ENCODE results near the gene CCNI2. TPM values are rescaled to one million over a fixed set of nuclear protein-coding genes. Genes with fewer than 3 reads are reported as not detected.
A peak's percentile ranks its signal among the peaks of the same experiment; 100 is the strongest.

CCNI2 gene
- total RNA-seq, 1 donor from 2014 or later: 0.30 TPM

DNA sequence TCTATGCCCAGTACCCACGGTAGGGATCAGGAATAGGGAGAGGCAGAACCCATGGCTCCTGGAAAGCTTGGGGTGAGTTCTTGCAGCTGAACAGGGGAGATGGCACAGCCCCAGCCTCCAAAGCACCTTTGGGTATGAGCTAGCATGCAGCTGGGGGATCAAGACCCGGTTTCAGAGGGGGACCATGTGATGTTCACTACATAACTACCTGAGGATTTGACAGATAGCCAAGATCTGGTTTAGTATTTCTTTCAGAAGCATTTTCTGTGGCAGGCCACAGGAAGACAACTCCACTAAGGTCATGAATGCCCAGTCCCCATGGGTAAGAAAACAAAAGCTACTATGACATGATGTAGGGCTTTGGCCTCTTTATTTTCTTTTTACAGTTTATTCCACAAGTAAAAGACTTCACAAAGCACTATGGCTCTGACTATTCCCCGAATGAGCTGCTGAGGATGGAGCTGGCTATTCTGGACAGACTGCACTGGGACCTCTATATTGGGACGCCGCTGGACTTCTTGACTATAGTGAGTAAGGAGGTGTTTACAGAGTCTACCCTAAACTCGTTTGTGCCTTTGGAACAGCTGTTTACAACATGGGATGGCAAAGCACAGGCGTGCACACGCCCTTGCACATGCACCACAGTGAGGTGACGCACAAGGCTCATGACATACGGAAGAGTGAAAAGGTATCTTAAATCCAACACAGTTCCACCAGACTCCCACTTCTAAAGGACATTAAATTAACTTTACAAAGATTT is 3.4 kb downstream of the CCNI2 start:
- no peak for DNase-seq

DNA sequence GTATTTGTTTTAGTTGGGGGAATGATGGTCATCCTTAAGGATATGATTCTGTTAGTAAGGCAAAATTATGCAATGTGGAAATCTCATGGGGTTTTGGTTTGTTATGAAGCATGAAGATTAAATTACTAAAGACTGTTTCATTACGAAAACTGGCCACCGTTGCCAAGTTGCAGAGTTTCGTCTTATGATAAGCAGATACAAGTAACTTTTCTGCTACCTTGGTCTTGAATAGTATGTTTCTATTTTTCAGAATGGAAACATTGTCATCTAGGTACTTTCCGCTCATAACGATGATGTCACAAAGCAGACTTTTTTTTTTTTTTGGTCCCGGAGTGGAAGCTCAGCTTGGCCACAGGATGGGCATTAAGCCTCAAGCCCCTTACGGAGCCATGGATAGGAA is 4.2 kb downstream of the CCNI2 start:
- peak; percentile 55 for DNase-seq

DNA sequence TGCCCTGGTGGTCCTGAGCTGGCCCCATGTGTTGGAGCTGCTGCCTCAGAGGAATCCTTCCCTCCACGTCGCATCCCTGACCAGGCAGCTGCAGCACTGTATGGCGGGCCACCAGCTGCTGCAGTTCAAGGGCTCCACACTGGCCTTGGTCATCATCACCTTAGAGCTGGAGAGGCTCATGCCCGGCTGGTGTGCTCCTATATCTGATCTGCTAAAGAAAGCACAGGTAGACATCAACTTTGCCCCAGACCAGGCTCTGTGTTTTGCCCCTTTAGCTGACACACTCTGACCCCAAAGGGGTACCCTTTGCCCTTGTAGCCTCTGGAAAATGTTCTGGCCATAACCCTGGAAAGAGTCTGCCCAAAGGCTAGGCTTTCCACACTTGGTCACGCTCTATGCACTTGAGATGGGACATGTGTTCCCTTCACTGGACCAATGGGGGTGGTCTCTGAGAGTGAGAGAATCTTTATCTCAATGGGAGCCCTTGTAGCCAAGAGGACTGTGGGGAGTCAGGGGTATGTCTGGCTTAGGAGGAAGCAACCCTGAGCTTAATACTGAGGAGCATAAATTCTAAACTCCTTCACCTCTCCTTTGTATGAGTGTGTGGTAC is 4.8 kb downstream of the CCNI2 start:
- no peak for DNase-seq

DNA sequence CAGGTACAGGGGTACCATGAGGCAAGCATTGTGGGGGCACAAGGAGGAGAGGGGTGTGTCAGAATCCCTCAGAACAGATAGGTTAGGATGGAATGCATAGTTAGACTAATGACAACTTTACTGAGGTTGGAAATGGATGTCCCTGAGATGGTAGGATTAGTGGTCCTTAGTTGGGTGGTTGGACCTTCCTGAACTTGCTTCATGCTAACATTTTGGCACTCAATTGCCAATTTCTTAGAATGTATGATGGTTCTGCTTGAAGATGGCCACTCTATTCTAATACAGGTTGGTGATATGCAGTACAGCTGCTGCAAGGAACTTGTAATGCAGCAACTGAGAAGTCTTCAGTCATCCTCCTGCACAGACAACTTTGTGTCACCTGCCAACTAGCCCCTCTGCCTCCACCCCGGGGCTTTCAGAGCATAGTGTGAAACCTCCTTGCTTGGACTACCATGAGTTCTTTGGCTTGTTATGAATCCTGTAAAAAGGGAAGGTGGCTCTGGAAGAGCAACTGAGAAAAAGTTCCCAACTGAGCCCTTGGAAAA is 5.4 kb downstream of the CCNI2 start:
- no peak for DNase-seq

DNA sequence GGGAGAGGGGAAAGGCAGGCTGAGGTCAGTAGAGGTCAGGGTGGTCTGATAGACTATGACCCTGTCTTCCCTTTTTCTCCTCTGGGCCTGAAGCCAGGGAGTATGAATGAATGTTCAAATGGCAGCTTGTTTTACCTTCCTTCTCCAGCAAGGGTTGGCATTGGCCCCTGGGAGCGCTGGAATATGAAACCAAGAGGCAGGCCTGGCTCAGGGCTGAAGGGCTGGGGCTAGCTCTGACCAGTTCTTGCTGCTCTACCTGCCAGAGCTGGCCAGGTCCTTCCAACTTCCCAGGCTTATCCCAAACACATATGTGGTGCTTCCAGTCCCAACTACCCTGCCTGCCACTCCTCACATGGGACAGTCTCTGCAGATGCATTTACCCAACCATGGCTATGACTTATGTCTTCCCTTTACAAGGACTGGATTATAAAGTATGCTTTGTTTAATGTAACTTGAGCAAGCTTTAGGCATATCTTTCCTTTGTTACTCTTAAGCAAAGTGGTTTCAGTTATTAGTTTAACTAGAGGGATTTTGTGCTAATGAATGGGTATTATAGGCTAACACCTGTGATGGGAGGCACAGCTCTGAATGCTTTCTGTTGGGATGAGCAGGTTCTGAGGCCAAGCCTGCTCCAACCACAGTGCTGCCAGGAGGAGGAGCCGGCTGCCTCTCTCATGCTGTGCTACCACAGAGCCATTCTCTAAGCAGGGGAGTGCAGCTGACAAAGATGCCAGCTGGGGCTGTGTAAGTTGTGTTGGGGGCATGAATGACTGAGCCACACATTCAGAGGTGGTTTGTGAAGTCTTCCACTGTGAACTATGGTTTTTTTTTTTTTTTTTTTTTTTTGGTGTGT is 6.1 kb downstream of the CCNI2 start:
- DNase-seq: no peak

DNA sequence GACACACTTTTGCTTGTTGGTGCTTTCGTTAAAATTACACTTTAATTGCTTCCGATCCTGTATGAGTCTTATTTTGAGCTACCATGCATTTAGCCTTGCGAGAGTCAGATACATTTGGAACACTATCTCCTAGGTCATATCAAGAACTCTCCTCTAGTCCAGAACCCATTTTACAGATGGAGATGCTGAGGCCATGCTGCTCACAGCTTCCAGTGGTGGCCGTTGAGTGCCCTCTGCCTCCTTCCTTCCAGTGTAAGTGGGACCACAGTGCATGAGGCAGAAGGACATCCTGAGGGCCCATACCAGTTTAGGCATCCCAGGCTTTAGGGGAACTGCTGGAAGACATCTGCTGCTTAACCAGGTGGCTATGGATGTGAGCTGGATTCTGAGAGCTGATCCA is 6.9 kb downstream of the CCNI2 start:
- DNase-seq: no peak

DNA sequence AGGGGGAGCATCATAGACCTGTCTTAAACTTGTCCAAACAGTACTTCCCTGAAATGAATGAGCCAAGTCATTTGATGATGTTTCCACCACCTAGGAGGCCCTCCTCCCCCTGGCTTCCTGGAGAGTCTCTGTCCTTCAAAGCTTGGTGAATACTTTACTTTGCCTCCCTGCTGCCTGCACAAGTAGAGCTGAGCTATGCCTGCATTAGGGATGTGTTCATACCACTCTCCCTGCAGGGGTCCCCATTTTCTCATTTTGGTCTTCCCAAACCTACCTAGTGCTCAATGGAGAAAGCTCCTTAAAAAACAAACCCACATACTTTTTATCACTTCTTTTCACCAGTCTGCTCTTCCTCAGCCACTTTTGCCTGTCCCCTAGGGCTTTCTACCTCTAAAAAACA is 7.7 kb downstream of the CCNI2 start:
- no peak for DNase-seq

DNA sequence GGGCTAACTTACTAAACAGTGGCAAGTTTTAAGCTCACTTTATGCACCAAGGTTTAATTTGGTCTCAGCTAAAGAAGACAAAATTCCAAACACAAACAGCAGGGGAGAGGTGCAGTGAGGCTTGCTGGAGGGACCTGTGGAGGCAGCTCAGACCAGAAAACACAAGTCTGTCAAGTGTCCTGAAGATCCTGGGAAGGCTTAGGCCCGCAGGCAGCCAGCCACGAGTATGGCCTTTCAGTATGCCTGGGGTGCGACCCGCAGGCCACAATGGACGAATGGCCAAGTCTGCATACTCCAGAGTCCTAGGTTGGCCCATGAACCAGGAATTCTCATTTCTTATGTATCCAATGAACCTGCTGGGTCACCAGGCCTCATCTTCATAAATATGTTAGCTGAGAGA is 9.3 kb downstream of the CCNI2 start:
- no peak for DNase-seq

DNA sequence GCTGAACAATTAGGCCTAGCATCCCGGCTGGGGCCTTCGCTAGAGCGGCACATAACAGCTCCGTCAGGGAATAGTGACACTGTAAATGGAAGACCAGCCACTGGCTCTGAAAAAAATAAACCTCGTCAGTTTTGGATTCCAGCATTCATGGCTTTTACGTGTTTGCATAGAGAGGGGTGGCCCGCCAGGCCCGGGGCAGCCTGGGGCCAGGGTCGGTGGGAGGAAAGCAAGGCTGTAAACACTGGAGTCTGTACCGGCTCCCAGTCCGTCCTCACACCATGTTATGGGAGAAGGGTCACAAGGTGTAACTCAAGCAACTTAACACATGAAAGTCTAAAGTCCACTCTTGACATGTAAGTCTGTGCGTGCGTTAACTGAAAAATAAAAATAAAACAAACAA is 11.2 kb downstream of the CCNI2 start:
- DNase-seq: no peak

DNA sequence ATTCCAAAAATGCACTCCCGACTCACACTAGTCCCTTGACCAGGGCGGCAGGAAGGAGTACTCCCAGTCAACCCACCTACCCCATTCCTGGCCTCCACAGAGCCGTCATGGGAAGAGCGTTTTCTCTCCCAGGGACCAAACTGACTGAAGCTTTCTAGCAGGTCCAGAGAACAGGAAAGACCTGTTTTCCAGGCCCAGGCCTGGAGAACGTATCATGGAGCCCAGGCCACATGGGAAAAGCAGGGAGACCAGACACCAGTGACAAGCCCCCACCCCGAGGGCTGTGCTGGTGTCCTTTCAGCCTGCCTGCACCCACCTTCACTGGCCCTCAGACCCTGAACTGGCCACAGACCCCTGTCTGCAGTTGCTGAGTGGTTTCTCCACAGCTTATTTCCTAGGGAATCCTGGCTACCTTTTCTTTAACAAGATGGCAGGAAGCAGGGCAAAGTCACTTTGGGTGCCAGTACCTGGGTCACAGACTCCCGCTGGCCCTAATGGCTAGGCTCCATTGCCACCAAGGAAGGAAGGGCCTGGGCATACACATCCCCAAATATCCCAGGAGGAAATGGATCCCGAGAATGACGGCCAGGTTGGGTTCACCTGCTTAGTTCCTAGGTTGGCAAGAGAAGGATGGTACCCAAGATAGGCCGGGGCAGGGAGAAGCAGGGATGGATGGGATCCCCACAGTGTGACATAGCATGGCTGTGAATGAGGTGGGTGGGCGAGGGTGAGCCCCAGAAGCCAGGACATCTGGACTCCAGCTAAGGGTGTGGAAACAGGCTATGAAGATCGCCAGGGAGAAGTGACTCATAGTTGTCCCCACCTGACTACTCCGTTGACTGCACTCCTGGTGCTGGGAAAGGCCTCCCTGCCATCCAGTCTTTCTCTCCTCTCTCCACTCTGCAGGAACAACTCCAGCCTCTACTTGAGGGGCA is 12.2 kb downstream of the CCNI2 start:
- DNase-seq: no peak

DNA sequence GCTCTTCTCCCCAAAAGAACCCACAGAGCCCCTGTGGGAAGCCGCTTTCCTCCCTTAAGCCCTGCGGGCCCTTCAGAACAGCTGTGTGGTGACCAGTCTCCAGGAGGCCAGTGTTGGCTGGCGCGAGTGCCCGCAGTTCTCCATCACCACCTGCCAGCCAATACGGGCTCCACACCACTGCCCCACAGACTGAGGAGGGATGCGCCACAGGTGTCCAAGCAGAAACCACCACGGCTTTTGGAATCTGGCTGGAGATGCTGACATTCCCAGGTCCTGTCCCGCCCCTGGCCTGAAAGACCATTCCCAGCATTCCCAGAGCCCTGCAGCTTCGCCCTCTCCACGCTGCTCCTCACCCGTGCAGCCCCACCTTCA is 12.8 kb downstream of the CCNI2 start:
- DNase-seq: no peak

DNA sequence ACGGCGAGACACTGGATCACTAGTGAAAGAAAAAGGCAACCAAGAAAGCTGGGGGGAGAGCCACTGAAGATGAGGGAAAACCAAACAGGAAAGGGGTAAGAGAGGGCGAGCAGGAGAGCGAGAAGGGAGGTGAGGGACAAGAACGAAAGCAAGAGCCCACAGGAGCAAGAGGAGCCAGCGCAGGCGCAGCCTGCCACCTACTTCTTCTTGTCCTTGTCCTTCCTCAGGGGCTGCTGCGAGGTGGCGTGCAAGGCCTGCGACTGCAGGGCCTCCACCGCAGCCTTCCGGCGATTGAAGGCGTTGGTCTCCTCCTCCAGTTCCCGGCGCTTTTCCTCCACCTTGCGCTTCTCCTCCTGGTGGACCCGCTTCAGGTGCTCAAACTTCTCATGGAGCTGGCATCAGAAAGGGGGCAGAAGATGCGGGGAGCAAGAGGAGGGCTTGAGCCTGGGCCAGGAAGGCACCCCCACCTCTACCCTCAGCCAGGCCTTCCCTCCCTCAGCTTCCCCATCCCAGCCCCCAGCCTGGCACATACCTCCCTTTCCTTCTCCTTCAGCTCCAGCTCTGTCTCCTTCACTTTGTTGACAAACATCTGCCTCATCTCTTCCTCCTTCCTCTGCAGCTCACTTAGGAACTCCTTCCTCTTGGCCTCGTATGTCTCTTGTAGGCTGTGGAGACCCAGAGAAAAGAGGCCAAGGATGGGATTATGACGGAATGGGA is 13.5 kb downstream of the CCNI2 start:
- DNase-seq: no peak

DNA sequence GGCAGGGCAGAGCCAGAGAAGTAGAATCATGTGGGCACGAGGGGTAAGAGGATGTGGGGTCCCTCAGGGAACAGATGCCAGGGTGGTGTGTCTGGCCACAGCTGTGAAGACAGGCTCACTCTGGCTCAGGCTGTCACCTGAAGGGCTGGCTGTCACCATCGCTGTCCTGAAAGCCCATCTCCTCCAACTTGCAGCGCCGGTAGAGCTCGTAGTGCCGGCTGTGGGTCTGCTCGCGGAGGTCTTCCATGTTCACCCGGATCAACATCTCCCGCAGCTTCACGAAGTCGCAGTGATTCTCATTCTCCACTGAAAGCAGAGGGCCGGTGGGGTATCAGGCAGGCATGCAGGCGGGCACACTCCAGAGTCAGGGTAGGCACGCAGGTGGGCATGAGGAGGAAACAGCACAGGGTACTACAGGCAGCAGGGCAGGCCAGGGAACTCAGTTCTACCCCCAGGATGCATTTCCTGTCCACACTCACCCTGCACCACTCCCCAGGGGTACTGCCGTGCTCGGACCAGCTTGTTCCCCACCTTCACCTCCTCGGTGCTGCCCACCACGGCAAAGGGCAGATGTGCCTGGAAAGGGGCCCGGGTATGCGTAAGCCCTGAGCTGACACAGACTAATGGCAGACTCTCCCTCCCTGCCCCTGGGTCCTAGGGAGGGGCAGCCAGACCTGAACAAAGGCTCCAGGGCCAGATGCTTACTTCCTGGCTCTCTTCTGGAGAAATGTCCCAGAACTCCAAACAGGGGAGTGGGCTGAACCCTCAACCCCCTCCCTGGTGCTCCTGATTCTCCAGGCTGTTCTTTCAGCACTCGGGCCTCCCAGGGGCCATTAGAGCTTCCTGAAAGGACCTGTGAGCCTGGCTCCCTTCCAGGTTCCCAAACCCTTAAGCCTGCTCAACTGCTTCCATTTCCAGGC is 14.4 kb downstream of the CCNI2 start:
- no peak for DNase-seq

DNA sequence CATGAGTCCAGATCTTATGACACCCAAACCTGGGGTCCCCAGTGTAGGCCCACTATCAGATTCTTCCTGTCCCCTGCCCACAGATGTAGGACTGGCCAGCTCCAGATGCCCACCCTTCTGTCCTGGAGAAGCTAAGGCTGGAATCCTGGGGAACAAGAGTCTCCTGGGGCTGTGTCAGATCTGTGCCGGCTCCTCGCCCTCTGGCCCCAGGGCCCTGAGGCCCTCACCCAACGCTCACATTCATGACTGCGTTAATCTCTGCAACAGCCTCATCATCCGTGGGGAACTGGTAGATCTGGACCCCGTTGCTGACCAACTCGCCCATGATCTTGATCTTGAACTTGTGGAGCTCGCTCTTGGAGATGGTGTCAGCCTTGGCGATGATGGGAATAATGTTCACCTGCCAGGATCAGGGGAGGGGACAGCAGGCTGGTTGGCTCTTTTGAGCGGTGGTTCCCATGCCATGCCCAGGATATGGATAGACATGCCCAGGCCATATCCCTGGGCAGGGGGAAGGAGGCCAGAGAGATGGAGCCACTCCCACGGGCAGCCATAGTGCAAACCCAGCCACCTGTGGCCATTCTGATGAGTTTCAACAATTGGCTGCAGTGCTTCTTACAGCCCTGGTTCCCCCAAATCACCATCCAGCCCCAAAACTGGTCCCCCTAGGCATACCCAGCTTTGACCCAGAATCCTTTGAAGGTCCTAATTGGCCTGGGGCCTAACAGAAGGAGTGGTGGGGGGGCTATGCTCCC is 15.2 kb downstream of the CCNI2 start:
- no peak for DNase-seq

DNA sequence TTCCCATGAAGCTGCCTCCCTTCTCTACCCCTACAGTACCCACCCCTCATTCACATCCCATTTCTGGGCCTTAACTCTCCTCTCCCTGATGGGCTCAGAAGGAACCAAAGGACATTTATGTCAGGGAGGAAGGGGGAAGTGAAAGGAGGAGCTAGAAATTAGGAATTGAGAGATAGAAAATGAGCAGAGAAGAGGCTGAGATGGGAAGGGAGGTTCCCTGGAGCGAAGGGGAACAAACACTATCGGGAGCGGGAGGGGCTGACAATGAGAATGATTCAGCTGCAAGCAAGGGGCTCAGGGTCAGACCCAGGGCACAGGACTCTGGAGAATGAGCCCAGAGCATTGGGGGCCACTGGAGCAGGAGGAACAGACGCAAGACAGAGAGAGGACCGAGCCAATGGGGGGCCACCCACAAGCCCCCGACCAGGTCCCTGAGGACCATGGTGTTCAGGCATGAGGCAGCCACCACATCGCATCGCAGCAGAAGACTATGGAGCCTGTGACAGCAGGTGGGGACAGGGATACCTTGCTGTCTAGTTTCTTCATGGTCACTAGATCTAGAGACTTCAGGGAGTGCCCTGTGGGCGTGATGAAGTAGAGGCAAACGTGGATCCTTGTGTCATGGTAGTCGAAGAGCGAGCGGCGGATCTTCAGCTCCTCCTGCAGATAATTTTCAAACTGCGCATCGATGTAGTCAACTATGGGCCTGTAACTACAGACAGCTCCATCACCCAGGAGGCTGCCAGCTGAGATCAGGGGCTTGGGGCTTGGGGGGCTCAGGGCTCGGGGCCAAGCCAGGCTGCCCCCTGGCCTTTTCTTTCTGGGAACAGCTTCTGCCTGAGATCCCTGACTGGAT is 16.2 kb downstream of the CCNI2 start:
- DNase-seq: no peak

DNA sequence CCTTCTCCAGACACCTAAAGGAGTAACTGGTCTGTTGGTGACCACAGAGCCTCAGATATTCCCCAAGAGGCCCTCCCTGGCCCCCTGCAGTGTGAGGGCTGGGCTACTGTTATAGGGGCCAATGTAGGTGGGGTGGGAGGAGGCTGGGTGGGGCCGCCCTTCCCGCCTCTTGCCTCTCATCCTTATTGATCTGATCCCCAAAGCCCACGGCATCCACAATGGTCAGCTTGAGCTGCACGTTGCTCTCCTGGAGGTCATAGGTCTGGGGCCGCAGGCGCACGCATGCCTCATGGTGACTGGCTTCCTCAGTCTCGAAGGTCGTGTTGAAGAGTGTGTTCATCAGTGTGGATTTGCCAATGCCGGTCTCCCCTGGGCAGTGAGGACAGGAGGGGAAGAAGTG is 16.8 kb downstream of the CCNI2 start:
- no peak for DNase-seq

DNA sequence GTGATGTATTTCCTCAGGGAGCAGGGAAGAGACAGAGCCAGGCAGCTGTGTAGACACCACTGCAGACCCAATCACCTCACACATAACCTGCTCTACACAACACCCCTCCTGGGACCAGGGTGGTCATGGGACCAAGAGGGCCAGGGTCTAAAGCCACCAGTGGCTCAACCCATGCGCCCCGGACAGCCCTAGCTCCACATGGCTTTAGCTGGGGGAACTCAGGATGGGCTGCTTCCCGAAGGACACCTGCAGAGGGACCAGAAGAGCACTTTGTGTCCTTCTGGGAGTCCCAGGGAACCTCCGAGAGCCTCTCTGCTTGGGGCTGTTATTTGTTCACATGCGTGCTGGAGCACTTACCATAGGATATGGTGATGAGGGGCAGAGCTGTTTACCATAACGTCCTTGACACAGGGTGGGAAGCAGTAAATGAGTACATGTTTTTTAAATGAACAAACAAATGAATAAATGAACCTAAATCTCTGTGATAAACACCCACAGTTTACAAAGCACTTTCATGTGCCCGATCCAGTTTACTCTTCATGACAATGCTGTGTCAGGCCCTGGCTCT is 17.5 kb downstream of the CCNI2 start:
- no peak for DNase-seq
